Fibroblast of mammary gland (primary cell): ENCODE measurements around the gene PEX26.
A peak's percentile ranks its signal among the peaks of the same experiment; 100 is the strongest.
"Not testable (repeated sequence)": the region's sequence is repeated elsewhere in the genome, so short reads cannot be mapped to it uniquely, and the experiment has no call there.

ENCODE experiments used
- DNase-seq: peaks from one replicate; pipeline ENCODE4 v3.0.0-alpha.2; 2010; ENCODE audit warnings: low read depth
- H3K4me3 ChIP-seq: 2 replicates; pipeline ENCODE4 v1.5.1; 2011; ENCODE audit warnings: low read depth, mild to moderate bottlenecking, low read length, moderate library complexity; ENCODE audit not compliant: control insufficient read depth
- TF ChIP-seq, protein P1 (sequence below): conservative IDR thresholded peaks from 2 replicates; pipeline ENCODE4 v1.5.1; 2011; ENCODE audit warnings: low read depth, low read length, inconsistent platforms; ENCODE audit not compliant: control insufficient read depth, insufficient read depth

Gene PEX26

DNA sequence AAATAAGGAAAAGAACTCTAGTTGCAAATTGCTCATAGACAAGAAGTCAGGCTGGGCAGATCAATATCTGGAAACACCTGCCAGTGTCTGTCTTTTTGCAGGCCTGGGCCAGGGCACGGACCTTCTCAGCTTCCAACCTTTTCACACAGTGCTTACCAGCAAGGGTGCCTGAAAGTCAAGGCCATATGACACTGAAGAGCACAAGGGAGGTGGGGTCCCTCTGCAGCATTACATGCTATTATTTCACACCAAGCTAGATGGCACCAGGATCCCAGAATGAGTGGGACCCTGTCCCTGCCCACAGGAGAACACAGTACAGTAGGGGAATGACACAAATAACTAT lies 5.9 kb upstream of the PEX26 start:
- TF ChIP-seq, protein P1, sequence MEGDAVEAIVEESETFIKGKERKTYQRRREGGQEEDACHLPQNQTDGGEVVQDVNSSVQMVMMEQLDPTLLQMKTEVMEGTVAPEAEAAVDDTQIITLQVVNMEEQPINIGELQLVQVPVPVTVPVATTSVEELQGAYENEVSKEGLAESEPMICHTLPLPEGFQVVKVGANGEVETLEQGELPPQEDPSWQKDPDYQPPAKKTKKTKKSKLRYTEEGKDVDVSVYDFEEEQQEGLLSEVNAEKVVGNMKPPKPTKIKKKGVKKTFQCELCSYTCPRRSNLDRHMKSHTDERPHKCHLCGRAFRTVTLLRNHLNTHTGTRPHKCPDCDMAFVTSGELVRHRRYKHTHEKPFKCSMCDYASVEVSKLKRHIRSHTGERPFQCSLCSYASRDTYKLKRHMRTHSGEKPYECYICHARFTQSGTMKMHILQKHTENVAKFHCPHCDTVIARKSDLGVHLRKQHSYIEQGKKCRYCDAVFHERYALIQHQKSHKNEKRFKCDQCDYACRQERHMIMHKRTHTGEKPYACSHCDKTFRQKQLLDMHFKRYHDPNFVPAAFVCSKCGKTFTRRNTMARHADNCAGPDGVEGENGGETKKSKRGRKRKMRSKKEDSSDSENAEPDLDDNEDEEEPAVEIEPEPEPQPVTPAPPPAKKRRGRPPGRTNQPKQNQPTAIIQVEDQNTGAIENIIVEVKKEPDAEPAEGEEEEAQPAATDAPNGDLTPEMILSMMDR, result no peak
- DNase-seq, result no peak
- H3K4me3 ChIP-seq, result no peak overlapping the region

DNA sequence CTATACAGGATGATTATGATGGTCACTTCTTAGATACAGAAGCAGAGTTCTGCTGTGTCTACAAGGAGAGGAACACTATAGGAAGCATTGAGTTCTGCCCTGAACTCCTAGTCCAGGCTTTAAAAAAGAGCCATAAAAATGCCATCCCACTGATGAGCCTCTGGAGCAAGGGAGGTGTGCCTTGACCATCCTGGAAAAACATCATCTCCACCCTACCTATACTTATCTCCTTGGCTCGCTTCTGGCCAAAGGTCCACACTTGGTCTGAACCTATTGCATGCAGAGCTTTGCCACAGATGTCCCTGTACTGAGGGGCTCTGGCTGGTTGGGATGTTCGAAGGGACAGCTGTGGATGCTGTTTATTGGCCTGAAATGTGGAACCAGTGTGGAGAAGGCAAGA lies 4.3 kb upstream of the PEX26 start:
- DNase-seq, result no peak
- H3K4me3 ChIP-seq, result no peak overlapping the region
- TF ChIP-seq, protein P1, result no peak

DNA sequence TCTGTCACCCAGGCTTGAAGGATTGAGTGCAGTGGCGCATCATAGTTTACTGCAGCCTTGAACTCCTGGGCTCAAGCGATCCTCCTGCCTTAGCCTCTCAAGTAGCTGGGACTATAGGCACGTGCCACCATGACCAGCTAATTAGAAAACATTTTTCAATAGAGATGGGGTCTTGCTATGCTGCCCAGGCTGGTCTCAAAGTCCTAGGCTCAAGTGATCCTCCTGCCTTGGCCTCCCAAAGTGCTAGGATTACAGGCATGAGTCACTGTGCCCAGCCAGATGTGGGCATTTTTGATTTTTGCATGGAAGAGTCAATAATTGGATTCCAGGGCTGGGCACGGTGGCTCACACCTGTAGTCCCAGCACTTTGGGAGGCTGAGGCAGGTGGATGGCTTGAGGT lies 3.9 kb upstream of the PEX26 start:
- not testable (repeated sequence) for DNase-seq, H3K4me3 ChIP-seq

DNA sequence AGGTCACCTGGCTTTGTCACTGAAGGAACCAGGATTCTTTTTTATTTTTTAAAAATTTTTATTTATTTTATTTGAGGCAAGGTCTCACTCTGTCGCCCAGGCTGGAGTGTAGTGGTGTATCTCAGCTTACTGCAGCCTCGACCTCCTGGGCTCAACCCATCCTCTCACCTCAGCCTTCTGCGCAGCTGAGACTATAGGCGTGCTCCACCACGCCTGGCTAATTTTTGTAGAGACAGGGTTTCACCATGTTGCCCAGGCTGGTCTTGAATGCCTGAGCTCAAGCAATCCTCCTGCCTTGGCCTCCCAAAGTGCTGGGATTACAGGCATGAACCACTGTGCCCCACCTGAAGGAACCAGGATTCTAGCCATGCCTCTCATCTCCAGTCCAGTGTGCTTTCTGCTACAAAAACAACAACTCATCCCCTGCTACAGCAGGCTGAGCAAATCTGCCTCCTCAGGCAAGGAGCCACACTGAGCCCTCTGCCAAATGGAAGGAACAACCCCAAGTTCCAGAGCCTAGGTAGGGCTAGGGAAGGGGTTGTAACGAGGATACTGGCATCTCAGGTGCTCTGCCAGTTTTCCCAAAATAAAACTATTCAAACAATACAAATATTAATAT lies 2.6 kb upstream of the PEX26 start:
- H3K4me3 ChIP-seq, result no peak overlapping the region
- no peak for DNase-seq
- TF ChIP-seq, protein P1, result no peak

DNA sequence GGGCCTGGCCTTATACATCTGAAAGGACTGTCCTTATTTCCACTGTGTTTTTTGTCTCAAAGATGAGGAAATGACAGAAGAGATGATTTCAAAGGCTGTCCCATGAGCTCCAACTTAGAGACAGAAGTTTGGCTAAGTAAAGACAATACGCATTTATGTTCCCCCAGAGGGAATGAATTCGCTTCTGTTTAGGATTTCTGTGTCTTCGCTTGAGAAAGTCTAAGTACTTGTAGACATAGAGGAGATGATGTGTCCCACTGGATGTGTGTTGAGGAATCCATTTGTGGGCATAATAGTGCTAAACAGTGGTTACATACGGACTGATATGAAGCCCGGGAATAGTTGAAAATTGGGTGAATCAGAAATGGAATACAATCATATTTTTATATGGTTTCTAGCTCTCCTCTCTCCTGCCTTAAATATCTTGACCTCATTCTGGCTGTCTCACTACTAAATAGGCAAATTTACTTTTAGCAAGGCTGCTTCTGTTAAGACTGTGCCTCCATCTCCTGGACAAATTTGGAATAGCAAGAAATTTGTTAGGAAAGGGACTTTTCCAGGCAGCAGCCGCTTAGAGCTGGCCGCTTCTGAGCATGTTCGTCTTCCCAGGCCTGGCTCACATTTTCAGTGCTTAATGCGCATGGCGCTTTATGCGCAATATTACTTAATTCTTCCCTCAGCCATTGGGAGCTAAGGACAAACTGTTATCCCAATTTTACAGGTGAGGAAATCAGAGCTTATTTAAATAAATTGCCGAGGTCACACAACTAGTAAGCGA lies 1.9 kb upstream of the PEX26 start:
- TF ChIP-seq, protein P1, result peak; percentile 90
- H3K4me3 ChIP-seq, result no peak overlapping the region
- DNase-seq, result peak; percentile 91

DNA sequence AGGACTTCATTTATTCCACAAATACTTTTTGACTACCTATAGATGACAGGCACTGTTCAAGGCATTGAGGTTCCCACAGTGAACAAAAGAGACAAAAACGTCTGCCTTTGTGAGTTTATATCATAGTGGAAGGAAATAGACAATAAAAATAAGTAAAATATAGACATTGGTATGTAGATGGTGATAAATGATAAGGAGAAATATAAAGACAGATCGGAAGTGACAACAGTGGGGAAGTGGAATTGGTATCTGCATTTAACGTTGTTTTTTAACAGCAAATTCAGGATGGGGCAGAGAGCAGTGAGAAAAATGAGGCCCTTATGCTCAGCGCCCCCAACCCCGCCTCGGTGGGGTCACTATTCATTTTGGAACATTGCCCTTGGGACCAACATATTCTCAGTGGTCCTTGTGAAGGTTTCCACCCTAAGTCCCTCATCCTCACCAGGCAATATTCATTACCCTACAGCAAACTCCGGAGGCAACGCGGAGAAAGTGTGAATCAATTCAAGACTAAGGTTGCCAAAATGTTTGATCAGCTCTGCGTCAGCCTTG lies 627 bp upstream of the PEX26 start:
- no peak for DNase-seq
- peak overlapping the region; percentile 99 for H3K4me3 ChIP-seq
- TF ChIP-seq, protein P1, result no peak

DNA sequence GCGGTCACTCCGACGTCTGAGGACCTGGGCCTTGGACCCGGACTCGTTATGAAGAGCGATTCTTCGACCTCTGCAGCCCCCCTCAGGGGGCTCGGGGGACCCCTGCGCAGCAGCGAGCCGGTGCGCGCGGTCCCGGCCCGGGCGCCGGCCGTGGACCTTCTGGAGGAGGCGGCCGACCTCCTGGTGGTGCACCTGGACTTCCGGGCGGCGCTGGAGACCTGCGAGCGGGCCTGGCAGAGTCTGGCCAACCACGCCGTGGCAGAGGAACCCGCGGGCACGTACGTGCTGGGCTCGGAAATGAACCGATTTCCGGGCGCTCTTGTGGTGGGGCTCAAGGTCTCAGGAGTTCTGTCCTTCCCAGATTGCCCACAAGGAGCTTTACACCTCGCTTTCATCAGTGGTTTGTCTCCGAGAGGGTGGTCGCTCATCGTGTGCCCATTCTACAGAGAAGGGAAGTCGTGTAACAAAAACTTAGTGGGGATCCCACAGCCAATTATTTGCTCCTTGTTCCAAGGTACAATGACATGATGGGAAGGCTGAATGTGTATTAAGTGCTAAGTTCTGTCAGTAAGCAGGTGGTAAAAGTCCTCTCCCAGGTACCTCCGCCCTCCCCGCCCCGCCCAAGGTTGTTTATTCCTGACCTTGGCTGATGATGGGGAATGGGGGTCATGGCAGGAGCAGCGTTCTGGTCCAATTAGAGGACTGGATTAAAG lies 695 bp downstream of the PEX26 start:
- peak; percentile 30 for DNase-seq
- TF ChIP-seq, protein P1, result no peak
- peak overlapping the region; percentile 99 for H3K4me3 ChIP-seq
